GM21423 (cell line): ENCODE data around the gene ZFP64.
A peak's percentile ranks its signal among the peaks of the same experiment; 100 is the strongest.
"Not testable (repeated sequence)": the region's sequence is repeated elsewhere in the genome, so short reads cannot be mapped to it uniquely, and the experiment has no call there.

Experiments
- ATAC-seq: cut with Tn5 transposase; IDR thresholded peaks from one replicate; pipeline ENCODE4 v1.9.1; 2021; ENCODE audit warnings: mild to moderate bottlenecking, moderate library complexity; ENCODE audit not compliant: unreplicated experiment

ZFP64 gene

DNA sequence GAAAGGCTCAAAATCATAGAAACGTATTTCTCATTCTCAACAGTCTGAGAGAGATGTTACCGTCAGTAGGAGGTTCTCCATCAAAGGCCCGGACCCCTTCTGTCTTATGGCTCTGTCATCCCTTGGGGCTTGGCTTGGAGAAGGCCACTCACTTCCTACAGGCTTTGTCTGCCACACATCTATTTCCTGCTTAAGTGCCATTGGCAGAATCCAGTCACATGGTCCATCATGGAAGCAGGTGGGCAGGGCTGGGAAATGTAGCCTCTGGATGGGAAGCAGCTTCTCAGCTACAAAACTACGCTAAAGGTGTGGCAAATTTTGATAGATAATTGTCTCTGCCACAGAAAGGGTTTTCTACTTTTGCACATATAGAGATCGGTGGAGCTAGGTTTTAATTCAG lies 12.6 kb upstream of the ZFP64 start:
- ATAC-seq, result no peak

DNA sequence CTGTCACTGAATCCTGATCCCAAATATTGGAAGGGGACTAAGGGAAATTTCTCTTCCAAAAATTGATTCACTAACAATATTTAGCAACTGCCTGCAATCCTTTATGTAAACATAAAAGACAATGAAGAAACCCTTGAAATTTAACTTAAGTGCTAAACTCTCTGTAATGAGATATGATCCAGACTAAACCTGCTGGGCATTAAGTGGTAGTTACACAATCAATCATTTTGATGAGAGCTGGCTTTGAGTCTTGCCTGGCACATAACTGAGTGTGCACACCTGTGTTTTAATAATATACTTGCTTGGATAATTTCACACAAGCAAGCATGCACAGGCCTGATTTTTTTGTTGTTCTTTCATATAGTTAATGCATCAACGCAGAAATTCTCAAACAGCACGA lies 9.8 kb upstream of the ZFP64 start:
- ATAC-seq, result no peak

DNA sequence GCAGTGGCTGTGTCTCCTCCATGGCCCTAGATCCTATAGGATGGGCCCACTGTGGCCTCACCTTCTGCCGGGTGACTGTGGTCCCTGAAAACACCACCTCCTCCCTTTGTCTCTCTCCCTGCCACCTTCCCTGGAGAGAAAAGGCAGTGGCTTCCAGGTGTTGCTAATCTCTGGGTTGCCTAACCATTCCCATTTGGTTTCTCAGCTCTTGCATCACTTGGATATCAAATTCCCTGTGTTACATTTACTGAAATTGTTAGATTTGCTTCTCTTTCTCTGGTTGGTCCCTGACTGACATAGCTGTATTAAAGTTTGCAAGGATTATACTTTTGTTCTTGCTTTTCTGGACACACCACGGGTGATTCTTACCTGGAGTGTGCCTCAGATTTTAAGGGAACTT lies 9.3 kb upstream of the ZFP64 start:
- ATAC-seq, result no peak

DNA sequence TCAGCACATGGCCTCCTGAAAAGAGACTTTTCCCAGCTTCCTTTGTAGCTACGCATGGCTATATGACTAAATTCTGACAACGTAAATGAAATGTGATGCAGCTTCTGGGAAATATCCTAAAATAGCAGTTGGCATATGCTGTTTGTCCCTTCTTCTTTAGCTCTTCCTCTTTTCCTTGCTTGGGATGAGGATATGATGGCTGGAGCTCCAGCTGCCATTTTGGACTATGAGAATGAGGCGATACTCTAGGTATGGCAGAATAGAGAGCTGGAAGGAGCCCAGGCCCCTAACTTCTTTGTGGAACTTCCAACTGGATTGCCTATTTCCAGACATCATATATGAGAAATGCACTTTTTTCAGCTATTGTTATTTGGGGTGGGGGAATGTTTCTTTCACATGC lies 5.3 kb upstream of the ZFP64 start:
- no peak for ATAC-seq

DNA sequence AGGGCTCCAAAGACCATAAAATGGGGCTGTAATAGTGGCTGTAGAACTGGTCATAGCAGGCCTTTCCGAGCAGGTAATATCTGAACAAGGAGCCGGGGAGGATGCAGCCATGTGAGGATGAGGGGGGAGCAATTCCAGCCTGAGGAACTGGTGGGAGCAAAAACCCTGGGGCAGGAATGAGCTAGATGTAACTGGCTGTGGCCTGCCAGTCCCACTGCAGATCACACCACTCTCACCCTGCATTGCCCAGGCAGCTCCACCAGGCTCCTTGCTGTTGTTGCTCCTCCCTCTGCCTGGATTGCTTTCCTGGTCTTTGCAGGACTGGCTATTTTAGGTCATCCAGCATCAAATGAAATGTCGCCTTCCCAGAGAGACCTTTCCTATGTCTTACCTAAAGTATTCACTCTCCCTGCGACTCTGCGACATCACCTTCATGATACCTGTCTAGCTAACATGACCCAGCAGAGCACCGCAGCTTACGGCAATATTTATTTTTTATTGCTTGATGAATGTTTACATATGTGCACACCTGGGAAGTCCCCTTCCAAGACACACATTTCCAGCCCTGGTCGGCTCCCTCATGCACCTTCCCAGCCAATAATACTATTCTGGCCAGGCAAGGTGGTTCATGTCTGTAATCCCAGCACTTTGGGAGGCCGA lies 2.4 kb upstream of the ZFP64 start:
- ATAC-seq, result no peak

DNA sequence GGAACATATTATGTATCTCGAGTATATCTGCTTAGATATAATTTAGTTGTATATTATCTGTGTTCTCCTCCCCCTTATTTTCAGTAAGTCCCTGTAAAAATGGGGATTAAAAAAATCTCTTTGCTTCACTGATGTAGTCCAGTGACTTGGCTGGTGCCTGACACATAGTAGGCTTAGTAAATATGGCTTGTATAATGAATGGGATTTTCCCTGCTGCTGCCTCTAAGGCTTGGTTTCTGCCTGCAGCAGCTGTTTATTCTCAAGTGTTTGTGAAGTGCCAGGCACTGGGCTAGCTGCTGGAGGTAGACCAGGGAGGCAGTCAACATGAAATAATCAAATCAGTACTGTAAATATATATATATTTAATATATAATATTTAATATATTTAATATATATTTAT lies 1.6 kb upstream of the ZFP64 start:
- ATAC-seq, result no peak

DNA sequence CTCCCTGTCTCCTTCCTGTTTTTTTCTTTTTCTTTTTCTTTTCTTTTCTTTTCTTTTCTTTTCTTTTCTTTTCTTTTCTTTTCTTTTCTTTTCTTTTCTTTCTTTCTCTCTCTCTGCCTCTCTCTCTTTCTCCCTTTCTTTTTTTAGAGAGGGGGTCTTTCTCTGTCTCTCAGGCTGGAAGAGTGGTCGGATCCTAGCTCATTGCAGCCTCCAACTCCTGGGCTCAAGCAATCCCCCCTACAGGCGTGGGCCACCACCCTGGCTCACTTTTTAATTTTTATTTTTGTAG lies 1.1 kb upstream of the ZFP64 start:
- ATAC-seq, result not testable (repeated sequence)

DNA sequence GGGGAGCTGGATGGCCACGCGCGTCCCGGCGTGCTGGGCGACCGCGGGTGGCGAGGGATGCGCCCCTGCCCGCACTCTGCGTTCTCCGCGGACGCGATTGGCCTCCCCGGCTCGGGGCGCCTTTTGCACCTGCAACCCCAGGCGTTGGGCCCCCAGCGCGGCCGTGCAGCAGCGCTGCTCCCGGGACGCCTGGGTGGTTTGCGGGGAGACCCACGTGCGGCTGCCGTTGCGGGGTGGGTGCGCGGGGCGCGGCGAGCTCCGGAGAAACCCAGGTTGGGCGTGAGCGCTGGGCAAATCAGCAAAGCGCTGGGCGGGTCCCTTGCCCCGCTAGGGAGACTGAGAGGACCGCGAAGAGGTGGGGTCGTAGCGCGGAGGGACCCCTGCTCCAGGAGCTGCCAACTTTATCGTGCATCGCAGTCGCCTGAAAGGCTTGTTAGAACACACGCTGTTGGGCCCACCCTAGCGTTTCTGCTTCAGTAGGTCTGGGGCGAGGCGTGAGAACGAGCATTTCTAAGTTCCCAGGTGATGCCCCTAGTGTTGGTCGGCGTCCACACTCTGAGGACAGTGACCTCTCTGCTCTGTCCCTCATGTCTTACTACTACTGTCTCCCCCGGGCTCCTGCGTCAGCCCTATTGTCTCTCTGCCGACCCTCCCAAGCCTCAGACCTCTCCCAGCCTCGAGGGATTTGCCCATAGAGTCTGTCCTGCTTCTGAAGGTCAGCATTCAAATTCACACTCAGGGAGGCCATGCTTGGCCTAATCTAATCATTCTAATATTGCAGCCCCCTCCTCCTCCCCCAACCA lies 538 bp upstream of the ZFP64 start:
- peak; percentile 51 for ATAC-seq

DNA sequence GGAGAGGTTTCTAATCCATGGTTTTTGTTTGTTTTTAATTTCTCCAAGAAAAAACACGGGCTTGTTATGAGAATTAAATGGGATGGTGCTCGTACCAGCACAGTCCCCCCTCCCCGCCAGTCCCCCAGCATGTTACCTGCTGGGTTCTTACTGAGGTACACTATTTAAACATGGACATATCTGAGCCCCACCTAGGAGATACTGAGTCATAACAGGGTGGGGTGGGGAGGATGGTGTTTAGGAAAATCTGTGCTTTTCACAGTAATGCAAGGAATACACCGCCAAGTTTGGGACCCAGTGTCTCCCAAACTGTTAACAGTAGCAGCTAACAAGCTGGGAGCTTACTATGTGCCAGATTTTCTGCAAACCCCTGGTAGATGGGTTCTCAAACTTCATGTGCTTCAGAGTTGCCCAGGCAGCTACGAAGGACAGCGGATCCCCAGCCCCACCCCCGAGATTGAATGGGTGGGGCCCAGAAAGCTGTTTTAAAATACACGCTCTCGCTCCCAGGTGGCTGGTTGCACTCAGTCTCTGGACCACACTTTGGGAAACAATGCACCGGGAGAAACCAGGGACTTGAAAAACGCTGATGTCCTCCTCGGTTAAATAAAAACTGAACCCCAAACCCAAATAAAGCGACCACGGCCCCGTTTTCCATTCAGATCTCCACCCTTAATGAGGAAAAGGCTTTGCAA lies 995 bp downstream of the ZFP64 start:
- ATAC-seq, result peak; percentile 32

DNA sequence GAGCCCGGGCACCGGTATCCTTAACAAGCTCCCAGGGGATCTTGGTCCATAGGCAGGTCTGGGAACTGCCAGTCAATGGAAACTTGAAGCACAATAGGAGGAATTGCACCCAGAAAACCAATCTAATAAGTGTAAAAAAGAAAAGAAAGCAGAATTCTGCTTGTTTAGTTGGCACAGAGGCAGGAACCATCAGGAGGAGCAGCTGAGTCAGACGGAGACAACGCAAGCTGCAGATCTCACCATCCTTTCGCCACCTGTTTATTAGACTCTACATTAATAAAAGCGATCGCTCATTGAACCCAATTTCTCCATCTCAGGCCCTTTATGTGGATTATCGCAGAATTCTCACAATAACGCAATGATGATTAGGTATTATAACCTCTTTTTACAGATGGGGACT lies 9.8 kb downstream of the ZFP64 start:
- no peak for ATAC-seq

DNA sequence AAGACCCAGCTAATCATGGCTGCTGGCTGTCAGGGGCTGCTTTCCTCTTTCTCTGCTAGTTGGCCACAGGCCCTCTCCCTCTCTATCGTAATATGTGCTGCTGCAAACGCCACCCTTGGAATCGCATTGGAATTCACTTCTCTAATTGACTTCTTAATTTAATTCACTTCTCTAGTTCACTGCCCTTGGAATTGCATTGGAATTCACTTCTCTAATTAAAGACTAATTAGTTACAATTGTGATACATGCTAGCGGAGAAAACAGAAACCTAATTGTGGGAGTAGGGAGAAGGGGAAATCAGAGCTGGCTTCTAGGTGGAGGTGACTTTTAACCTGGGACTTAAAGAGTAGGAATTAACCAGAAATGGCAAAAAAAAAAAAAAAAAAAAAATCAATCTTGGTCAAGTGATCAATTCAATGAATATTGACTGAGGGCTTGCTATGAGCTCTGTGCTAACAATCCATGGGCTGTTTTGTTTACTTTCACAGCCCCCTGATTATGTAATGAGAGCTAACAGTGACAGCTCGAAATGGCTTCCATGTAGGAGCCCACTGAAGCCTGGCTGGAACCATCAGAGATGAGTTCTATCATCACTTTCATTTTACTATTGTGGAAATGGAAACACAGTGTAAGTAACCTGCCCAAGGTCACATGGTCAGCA lies 11.3 kb downstream of the ZFP64 start:
- ATAC-seq, result no peak

DNA sequence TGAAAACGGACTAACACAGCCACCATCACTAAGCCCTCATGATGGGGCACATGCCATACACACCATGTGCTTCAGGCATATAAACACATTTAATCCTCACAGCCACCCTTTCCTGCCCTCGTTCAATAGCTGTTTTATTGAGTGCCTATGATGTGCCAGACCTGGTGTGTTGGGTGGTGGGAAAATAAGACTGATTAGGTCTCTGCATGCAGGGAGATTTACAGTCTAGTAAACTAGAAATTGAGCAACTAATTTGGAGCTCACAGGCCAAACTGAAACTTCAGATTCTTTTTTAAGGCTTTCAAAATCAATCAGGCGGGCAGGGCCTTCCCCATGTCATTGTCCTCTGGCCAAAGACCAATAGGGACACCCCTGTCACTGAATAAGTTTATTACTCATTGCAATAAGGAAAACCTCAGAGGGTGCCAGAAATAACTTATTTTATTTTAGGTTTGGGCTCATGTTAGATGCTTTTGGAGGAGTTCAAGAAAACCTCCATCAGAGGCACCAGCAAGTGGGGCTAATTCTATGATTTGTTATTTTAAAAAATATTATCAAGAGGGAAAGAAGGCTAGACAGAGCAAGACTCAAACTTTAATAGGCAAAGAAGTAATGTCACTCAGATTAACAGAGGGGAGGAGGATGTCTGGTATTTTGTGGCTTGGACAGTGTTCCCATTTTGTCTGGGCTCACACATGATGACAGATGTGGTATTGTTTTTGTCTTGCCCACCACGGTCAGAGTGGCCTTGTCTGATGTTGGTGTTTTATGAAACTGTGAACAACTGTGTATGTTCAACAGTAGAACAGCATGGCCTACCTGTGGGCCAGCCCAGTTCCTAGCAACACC lies 12.0 kb downstream of the ZFP64 start:
- peak; percentile 89 for ATAC-seq

DNA sequence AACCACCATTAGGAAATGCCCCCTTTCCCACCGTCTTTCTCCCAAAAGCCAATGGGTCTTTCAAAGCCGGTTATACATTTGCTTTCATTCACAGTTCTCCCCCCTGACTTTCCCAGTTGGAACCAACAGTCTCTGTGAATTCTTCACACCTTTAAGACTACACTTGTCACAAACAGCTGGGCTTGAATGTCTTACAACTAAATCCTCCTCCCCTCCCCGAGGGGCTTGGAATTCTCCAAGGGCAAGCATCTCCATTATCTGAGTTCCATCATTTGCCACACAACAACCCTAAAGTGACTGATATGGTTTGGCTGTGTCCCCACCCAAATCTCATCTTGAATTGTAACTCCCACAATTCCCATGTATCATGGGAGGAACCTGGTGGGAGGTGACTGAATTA lies 12.9 kb downstream of the ZFP64 start:
- ATAC-seq, result no peak

DNA sequence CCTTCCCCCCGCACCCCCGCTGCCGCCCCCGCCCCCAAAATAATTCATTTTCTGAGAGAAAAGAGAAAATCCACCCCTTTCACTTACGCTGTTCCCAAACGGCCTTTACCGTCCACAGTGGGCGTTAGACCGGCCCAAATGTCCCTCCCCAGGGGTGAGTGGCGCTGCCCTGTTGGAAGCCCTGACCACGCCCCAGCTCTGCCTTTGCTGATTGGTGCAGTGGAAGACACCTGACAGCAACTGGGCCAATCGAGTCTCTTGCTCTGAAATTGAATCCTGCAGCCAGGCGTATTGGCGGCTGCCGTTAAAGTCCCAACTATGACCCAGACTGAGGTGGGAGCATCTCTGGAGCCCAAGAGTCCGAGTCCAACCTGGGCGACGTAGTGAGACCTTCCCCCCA lies 15.7 kb downstream of the ZFP64 start:
- no peak for ATAC-seq

DNA sequence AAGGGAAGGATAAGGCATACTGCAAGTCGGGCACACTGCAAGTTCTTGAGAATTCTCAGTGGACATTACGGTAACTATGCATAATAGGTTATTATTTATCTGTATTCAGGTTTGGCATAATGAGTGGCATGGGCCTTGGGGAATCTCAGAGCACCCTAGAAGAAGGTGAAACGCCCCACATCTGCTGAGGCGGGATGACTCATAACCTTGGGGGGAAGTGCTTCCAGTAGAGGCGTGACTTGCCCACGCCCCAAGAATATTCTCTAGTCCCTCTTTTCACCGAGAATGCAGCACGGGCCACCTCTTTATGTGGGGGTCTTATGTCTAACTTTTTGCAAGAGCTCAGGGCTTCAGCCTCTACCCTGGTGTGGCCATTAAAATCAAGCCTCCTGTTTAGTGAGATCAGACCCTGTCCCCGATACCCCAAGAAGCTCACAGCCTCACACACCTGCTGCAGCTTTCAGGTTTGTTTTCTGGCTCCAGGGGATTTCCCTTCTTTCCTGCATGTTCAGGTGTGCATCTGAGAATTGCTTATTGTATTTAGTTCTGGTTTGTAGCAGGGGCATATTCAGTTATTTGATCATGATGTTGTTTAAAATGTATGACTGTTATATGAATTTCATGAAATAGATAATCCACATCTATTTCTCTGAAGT lies 19.1 kb downstream of the ZFP64 start:
- ATAC-seq, result peak; percentile 81

DNA sequence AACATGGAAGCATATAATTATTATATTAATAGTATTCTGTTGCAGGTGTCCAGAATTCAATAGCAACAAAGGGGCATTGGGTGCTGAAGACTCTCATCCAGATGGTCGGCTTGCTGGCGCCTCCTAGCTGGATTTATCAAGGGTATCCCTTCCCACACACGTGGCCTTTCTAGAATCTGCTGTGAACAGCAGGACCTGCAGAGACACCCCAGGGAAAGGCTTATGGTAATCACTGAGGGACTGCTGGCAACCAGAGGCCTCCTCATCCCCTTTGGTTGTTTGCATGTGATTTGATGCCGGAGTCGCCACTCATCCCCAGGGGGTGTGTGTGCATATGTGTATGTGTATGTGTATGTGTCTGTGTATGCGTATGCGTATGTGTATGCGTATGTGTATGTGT lies 20.6 kb downstream of the ZFP64 start:
- ATAC-seq, result no peak

DNA sequence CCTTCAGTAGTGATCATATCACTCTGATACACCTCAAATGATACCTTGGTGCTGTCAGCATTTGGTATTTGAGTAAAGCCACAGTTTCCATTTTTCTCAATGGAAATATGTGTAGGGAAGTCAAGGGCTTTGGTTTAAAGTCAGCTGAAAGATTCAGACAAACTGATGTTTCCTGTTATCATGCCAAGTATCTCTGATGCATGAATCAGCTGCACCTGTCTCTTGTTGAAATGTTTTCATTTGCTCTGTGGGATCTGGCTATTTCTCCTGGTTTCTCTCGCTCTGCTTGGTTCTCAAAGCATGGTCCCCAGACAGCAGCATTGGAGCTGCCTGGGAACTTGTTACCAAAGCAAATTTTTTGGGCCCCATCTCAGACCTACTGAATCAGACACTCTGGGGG lies 23.5 kb downstream of the ZFP64 start:
- ATAC-seq, result no peak

DNA sequence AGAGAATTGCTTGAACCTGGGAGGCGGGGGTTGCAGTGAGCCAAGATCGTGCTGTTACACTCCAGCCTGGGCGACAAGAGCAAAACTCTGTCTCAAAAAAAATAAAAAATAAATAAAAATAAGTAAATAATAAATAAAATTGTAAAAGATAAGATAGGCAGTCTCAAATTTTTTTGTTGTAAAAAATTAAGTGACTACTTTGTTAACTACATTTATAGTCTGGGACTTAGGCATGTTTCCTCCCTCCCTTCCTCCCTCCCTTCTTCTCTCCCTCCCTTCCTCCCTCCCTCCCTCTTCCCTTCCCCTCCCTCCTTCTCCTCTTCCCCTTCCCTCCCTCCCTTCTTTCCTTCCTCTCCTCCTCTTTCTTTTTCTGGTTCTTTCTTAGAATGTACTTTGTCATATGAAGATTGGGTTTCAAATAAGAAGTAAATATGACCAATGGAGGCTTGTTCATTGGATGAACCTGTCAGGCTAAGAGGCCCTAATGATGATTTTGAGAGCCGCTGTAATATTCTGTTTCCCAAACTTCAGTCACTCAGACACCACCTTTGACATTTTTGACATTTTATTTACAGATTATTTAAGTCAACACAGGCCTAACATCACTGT lies 24.2 kb downstream of the ZFP64 start:
- ATAC-seq, result no peak

DNA sequence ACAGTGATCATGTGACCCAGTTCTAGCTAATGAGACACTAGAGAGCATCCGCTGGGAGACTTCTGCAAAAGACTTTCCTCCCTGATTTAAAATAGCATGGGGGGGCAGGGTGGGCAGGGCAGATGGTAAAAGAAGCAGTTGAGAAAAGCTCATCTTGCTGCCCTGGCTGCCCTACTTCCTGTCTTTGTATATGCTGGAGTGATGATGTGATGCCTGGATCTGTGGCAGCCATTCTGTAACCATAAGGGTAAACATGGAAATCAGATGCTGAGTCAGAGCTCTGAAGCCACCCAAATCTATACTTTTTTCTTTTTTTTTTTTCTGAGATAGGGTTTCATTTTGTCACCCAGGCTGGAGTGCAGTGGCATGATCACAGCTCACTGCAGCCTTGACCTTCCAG lies 25.4 kb downstream of the ZFP64 start:
- ATAC-seq, result no peak

DNA sequence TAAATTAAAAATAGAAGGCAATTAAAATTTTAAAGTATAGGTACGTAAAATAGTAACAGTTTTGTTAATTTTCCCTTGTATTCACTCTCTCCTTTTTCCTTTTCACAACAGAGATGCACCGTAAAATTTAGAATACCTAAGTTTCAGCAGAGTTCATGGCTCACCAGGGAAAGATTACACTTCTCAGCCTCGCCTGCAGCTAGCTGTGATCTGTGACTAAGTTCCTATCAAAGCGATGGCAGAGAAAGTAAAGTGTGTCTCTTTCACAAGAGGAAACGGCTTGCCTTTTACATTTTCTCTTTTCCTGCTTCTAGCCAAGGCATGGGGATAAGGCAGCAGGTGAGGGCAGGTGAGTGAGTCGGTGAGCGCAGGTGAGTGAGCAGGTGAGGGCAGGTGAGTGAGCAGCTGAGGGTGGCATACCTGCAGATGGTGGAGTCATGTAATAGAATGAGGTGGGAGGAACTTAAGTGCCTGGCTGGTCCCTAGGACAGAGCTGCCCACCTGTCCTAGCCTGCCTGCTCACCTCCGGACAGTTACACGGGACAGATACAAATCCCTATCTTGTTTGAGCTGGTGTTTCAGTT lies 30.9 kb downstream of the ZFP64 start:
- ATAC-seq, result no peak
